HEK293 (cell line): Measurements from ENCODE around the gene KANSL1.

Source experiments
- AEBP2 ChIP-seq: fragments of 450-650 bp; formaldehyde crosslinking; IDR thresholded peaks from 2 replicates; pipeline ENCODE4 v1.5.1; 2016; ENCODE audit warnings: missing biosample characterization, missing genetic modification characterization, borderline replicate concordance
- GLI2 ChIP-seq: fragments of 450-650 bp; formaldehyde crosslinking; IDR thresholded peaks from 2 replicates; pipeline ENCODE4; 2017; ENCODE audit warnings: missing biosample characterization, missing genetic modification characterization, low read depth, borderline replicate concordance
- GLIS2 ChIP-seq: fragments of 450-650 bp; formaldehyde crosslinking; IDR thresholded peaks from 2 replicates; pipeline ENCODE4 v1.5.1; 2016; ENCODE audit warnings: missing biosample characterization, missing genetic modification characterization
- IKZF3 ChIP-seq: fragments of 450-650 bp; IDR thresholded peaks from 2 replicates; pipeline ENCODE4 v1.5.0; 2018; ENCODE audit warnings: missing biosample characterization, mild to moderate bottlenecking, missing genetic modification characterization, moderate library complexity
- KLF9 ChIP-seq: fragments of 450-650 bp; formaldehyde crosslinking; IDR thresholded peaks from 2 replicates; pipeline ENCODE4 v1.5.1; 2016; ENCODE audit warnings: missing biosample characterization, missing genetic modification characterization, low read depth
- REST ChIP-seq: fragments of 450-650 bp; formaldehyde crosslinking; IDR thresholded peaks from 2 replicates; pipeline ENCODE4 v1.5.1; 2016; ENCODE audit warnings: missing biosample characterization, missing genetic modification characterization
- WT1 ChIP-seq: fragments of 450-650 bp; formaldehyde crosslinking; IDR thresholded peaks from 2 replicates; pipeline ENCODE4 v1.5.1; 2016; ENCODE audit warnings: missing biosample characterization, missing genetic modification characterization
- ZBTB20 ChIP-seq: fragments of 450-650 bp; formaldehyde crosslinking; IDR thresholded peaks from 2 replicates; pipeline ENCODE4 v1.5.1; 2016; ENCODE audit warnings: missing biosample characterization, missing genetic modification characterization
- ZNF121 ChIP-seq: fragments of 450-650 bp; formaldehyde crosslinking; IDR thresholded peaks from 2 replicates; pipeline ENCODE4 v1.5.1; 2016; ENCODE audit warnings: missing biosample characterization, missing genetic modification characterization
- ZNF133 ChIP-seq: fragments of 450-650 bp; formaldehyde crosslinking; IDR thresholded peaks from 2 replicates; pipeline ENCODE4 v1.5.1; 2016; ENCODE audit warnings: missing biosample characterization, missing genetic modification characterization
- ZNF391 ChIP-seq: fragments of 450-650 bp; formaldehyde crosslinking; IDR thresholded peaks from 2 replicates; pipeline ENCODE4 v1.5.1; 2016; ENCODE audit warnings: low read depth, missing biosample characterization, missing genetic modification characterization, borderline replicate concordance
- ZNF521 ChIP-seq: fragments of 450-650 bp; formaldehyde crosslinking; IDR thresholded peaks from 2 replicates; pipeline ENCODE4 v1.5.1; 2017; ENCODE audit warnings: missing biosample characterization, mild to moderate bottlenecking, missing genetic modification characterization
- ZNF785 ChIP-seq: fragments of 450-650 bp; formaldehyde crosslinking; IDR thresholded peaks from 2 replicates; pipeline ENCODE4 v1.5.1; 2016; ENCODE audit warnings: missing biosample characterization, missing genetic modification characterization
- ZSCAN16 ChIP-seq: fragments of 450-650 bp; formaldehyde crosslinking; IDR thresholded peaks from 2 replicates; pipeline ENCODE4 v1.5.1; 2016; ENCODE audit warnings: missing biosample characterization, missing genetic modification characterization
- ZSCAN18 ChIP-seq: fragments of 450-650 bp; formaldehyde crosslinking; IDR thresholded peaks from 2 replicates; pipeline ENCODE4 v1.5.1; 2016; ENCODE audit warnings: missing biosample characterization, missing genetic modification characterization
- TF ChIP-seq, protein P1 (sequence below): fragments of 450-650 bp; formaldehyde crosslinking; IDR thresholded peaks from 2 replicates; pipeline ENCODE4 v1.5.1; 2016; ENCODE audit warnings: missing biosample characterization, missing genetic modification characterization
- TF ChIP-seq, protein P2 (sequence below): sonication (generic); formaldehyde crosslinking; IDR thresholded peaks from 2 replicates; pipeline ENCODE4 v1.8.1; 2022; ENCODE audit warnings: mild to moderate bottlenecking, moderate library complexity, missing genetic modification reagents
- TF ChIP-seq, protein P3 (sequence below): fragments of 450-650 bp; formaldehyde crosslinking; IDR thresholded peaks from 2 replicates; pipeline ENCODE4 v1.5.1; 2016; ENCODE audit warnings: missing biosample characterization, missing genetic modification characterization, low read depth
- TF ChIP-seq, protein P4 (sequence below): fragments of 450-650 bp; formaldehyde crosslinking; IDR thresholded peaks from 2 replicates; pipeline ENCODE4 v1.5.1; 2017; ENCODE audit warnings: missing biosample characterization, missing genetic modification characterization

Gene KANSL1

DNA sequence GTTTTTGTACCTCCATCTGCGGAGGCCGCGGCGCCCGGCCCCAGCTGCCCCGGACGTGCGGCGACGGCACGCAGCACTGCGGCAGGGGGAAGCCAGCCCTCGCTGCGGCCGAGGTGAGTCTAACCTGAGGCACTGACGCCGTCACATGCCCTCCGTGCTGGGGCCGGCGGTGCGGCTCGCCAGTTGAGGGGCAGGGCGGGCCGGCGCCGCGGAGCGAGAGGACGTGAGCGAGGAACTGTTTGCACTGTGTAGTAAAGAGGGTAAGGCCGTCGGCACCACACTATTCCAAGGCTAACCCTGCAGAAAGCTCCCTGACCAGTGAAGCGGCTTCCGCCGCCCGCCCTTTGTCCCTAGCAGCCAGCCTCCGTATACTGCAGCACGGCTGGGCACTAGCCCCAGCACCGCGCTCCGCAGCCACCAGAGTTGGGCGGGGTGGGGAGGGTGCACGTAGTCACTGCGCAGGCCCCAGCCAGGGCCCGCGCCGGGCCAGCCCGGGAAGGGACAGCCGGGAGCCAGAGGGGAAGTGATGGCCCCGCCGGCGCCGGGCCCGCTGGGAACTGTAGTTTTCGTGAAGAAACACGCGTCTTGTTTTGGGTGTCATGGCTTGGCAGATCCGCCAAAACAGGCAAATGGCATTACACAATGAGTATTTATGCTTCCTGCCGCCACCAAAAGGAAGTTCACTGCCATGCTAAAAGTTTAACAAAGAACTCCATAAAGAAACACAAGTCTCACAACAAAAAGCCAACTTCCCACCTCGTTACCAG is 580 bp upstream of the KANSL1 start (continued):
- TF ChIP-seq, protein P1, sequence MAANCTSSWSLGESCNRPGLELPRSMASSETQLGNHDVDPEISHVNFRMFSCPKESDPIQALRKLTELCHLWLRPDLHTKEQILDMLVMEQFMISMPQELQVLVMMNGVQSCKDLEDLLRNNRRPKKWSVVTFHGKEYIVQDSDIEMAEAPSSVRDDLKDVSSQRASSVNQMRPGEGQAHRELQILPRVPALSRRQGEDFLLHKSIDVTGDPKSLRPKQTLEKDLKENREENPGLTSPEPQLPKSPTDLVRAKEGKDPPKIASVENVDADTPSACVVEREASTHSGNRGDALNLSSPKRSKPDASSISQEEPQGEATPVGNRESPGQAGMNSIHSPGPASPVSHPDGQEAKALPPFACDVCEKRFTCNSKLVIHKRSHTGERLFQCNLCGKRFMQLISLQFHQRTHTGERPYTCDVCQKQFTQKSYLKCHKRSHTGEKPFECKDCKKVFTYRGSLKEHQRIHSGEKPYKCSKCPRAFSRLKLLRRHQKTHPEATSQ (tag by site-specific recombination), result peak; percentile 70; the same call in 1 of the 2 replicates
- no peak for TF ChIP-seq ZNF521 (tag by site-specific recombination)
- TF ChIP-seq ZNF133 (tag by site-specific recombination), result peak; percentile 64
- peak; percentile 57; the same call in 1 of the 2 replicates for TF ChIP-seq ZSCAN16 (tag by site-specific recombination)
- no peak for TF ChIP-seq GLI2 (tag by site-specific recombination)
- TF ChIP-seq ZNF785, result peak; percentile 65; the same call in 1 of the 2 replicates
- TF ChIP-seq, protein P2, sequence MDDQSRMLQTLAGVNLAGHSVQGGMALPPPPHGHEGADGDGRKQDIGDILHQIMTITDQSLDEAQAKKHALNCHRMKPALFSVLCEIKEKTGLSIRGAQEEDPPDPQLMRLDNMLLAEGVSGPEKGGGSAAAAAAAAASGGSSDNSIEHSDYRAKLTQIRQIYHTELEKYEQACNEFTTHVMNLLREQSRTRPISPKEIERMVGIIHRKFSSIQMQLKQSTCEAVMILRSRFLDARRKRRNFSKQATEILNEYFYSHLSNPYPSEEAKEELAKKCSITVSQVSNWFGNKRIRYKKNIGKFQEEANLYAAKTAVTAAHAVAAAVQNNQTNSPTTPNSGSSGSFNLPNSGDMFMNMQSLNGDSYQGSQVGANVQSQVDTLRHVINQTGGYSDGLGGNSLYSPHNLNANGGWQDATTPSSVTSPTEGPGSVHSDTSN (CRISPR knock-in tag), result peak; percentile 82
- peak; percentile 76 for TF ChIP-seq IKZF3 (tag by site-specific recombination)
- peak; percentile 87 for TF ChIP-seq KLF9
- TF ChIP-seq AEBP2 (tag by site-specific recombination), result no peak
- TF ChIP-seq, protein P3, sequence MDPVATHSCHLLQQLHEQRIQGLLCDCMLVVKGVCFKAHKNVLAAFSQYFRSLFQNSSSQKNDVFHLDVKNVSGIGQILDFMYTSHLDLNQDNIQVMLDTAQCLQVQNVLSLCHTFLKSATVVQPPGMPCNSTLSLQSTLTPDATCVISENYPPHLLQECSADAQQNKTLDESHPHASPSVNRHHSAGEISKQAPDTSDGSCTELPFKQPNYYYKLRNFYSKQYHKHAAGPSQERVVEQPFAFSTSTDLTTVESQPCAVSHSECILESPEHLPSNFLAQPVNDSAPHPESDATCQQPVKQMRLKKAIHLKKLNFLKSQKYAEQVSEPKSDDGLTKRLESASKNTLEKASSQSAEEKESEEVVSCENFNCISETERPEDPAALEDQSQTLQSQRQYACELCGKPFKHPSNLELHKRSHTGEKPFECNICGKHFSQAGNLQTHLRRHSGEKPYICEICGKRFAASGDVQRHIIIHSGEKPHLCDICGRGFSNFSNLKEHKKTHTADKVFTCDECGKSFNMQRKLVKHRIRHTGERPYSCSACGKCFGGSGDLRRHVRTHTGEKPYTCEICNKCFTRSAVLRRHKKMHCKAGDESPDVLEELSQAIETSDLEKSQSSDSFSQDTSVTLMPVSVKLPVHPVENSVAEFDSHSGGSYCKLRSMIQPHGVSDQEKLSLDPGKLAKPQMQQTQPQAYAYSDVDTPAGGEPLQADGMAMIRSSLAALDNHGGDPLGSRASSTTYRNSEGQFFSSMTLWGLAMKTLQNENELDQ (tag by site-specific recombination), result no peak
- TF ChIP-seq GLIS2 (tag by site-specific recombination), result no peak
- TF ChIP-seq REST, result no peak; the same call in 1 of the 2 replicates
- peak; percentile 94 for TF ChIP-seq ZNF391 (tag by site-specific recombination)
- peak; percentile 98 for TF ChIP-seq ZBTB20 (tag by site-specific recombination)
- TF ChIP-seq ZNF121, result peak; percentile 58; the same call in 1 of the 2 replicates
- TF ChIP-seq, protein P4, sequence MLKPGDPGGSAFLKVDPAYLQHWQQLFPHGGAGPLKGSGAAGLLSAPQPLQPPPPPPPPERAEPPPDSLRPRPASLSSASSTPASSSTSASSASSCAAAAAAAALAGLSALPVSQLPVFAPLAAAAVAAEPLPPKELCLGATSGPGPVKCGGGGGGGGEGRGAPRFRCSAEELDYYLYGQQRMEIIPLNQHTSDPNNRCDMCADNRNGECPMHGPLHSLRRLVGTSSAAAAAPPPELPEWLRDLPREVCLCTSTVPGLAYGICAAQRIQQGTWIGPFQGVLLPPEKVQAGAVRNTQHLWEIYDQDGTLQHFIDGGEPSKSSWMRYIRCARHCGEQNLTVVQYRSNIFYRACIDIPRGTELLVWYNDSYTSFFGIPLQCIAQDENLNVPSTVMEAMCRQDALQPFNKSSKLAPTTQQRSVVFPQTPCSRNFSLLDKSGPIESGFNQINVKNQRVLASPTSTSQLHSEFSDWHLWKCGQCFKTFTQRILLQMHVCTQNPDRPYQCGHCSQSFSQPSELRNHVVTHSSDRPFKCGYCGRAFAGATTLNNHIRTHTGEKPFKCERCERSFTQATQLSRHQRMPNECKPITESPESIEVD (tag by site-specific recombination), result peak; percentile 29; the same call in 1 of the 2 replicates
- TF ChIP-seq ZSCAN18 (tag by site-specific recombination), result 0 out of 2 replicates have a peak, but pooled peaks have one; percentile 44
- TF ChIP-seq WT1 (tag by site-specific recombination), result peak; percentile 43; the same call in 1 of the 2 replicates
